Activated naive CD8-positive, alpha-beta T cell (primary cell): ENCODE data around the gene FAM240B.

Experiments used
- H3K27ac Mint-ChIP-seq: one replicate; pipeline ENCODE4 v1.8.0; 2021; ENCODE audit warnings: mixed read lengths
- H3K27me3 Mint-ChIP-seq: one replicate; pipeline ENCODE4 v1.8.0; 2021; ENCODE audit warnings: mixed read lengths
- H3K36me3 Mint-ChIP-seq: one replicate; pipeline ENCODE4 v1.8.0; 2021; ENCODE audit warnings: mixed read lengths
- H3K4me1 Mint-ChIP-seq: one replicate; pipeline ENCODE4 v1.8.0; 2021; ENCODE audit warnings: low read depth, mixed read lengths
- H3K4me3 Mint-ChIP-seq: one replicate; pipeline ENCODE4 v1.8.0; 2021; ENCODE audit warnings: mild to moderate bottlenecking, mixed read lengths
- H3K9me3 Mint-ChIP-seq: one replicate; pipeline ENCODE4 v1.8.0; 2021; ENCODE audit warnings: low read depth, mixed read lengths

FAM240B gene

GRCh38 chr9:38668791-38669466 is 51.0 kb downstream of the FAM240B start:
- Mint-ChIP-seq H3K9me3 (no peaks in the 10 kb centered on the region), H3K4me1 (peaks cover 3% of the 10 kb centered on the region), H3K36me3 (no peaks in the 10 kb centered on the region), H3K4me3 (no peak overlapping the region), H3K27ac (no peak overlapping the region), H3K27me3 (peaks cover 4% of the 10 kb centered on the region)

- Mint-ChIP-seq H3K27me3 (peaks cover 10% of the 10 kb centered on the region), H3K27ac (no peak overlapping the region), H3K9me3 (no peaks in the 10 kb centered on the region), H3K36me3 (no peaks in the 10 kb centered on the region), H3K4me3 (no peak overlapping the region), H3K4me1 (no peaks in the 10 kb centered on the region)
Observed at GRCh38 chr9:38662763-38663593, 57.0 kb downstream of the FAM240B start.

GRCh38 chr9:38659538-38659937 is 60.4 kb downstream of the FAM240B start:
- H3K27me3 Mint-ChIP-seq: peaks cover 11% of the 10 kb centered on the region
- no peaks in the 10 kb centered on the region for H3K9me3 Mint-ChIP-seq
- no peaks in the 10 kb centered on the region for H3K4me1 Mint-ChIP-seq

GRCh38 chr9:38656896-38657295 is 63.0 kb downstream of the FAM240B start:
- Mint-ChIP-seq H3K27me3 (peaks cover 6% of the 10 kb centered on the region), H3K36me3 (no peaks in the 10 kb centered on the region), H3K9me3 (no peaks in the 10 kb centered on the region), H3K4me3 (no peak overlapping the region), H3K4me1 (no peaks in the 10 kb centered on the region), H3K27ac (no peak overlapping the region)

More at GRCh38 chr9:38659538-38659937, 60.4 kb downstream of the FAM240B start:
- Mint-ChIP-seq H3K27ac (no peak overlapping the region), H3K4me3 (no peak overlapping the region), H3K36me3 (no peaks in the 10 kb centered on the region)

- Mint-ChIP-seq H3K4me1 (no peaks in the 10 kb centered on the region), H3K4me3 (no peak overlapping the region), H3K36me3 (no peaks in the 10 kb centered on the region), H3K9me3 (no peaks in the 10 kb centered on the region), H3K27me3 (peaks cover 6% of the 10 kb centered on the region), H3K27ac (no peak overlapping the region)
Observed at GRCh38 chr9:38652486-38652885, 67.4 kb downstream of the FAM240B start.

GRCh38 chr9:38652044-38652443 is 67.9 kb downstream of the FAM240B start:
- H3K27me3 Mint-ChIP-seq: peaks cover 6% of the 10 kb centered on the region
- no peaks in the 10 kb centered on the region for H3K36me3 Mint-ChIP-seq
- no peak overlapping the region for H3K4me3 Mint-ChIP-seq
- no peak overlapping the region for H3K27ac Mint-ChIP-seq
- H3K4me1 Mint-ChIP-seq: no peaks in the 10 kb centered on the region
- no peaks in the 10 kb centered on the region for H3K9me3 Mint-ChIP-seq

- Mint-ChIP-seq H3K9me3 (no peaks in the 10 kb centered on the region), H3K36me3 (no peaks in the 10 kb centered on the region), H3K27me3 (peaks cover 6% of the 10 kb centered on the region), H3K4me1 (no peaks in the 10 kb centered on the region), H3K27ac (no peak overlapping the region), H3K4me3 (no peak overlapping the region)
Observed at GRCh38 chr9:38651400-38652042, 68.4 kb downstream of the FAM240B start.

- H3K4me3 Mint-ChIP-seq: no peak overlapping the region
- H3K27me3 Mint-ChIP-seq: peaks cover 4% of the 10 kb centered on the region
- H3K27ac Mint-ChIP-seq: no peak overlapping the region
- H3K9me3 Mint-ChIP-seq: no peaks in the 10 kb centered on the region
- H3K4me1 Mint-ChIP-seq: no peaks in the 10 kb centered on the region
- no peaks in the 10 kb centered on the region for H3K36me3 Mint-ChIP-seq
Observed at GRCh38 chr9:38650564-38650963, 69.4 kb downstream of the FAM240B start.

- Mint-ChIP-seq H3K36me3 (no peaks in the 10 kb centered on the region), H3K4me1 (no peaks in the 10 kb centered on the region), H3K4me3 (no peak overlapping the region), H3K27ac (no peak overlapping the region), H3K27me3 (peaks cover 4% of the 10 kb centered on the region), H3K9me3 (no peaks in the 10 kb centered on the region)
Observed at GRCh38 chr9:38649731-38650363, 70.1 kb downstream of the FAM240B start.

GRCh38 chr9:38644601-38645000 is 75.3 kb downstream of the FAM240B start:
- no peak overlapping the region for H3K4me3 Mint-ChIP-seq
- no peak overlapping the region for H3K27ac Mint-ChIP-seq
- peaks cover 2% of the 10 kb centered on the region for H3K27me3 Mint-ChIP-seq
- H3K9me3 Mint-ChIP-seq: no peaks in the 10 kb centered on the region
- H3K4me1 Mint-ChIP-seq: no peaks in the 10 kb centered on the region
- no peaks in the 10 kb centered on the region for H3K36me3 Mint-ChIP-seq
